Ovary (tissue), 9 donors: ENCODE measurements around the gene UBQLN1. TPM values are rescaled to one million over a fixed set of nuclear protein-coding genes. Genes with fewer than 3 reads are reported as not detected.
A peak's percentile ranks its signal among the peaks of the same experiment; 100 is the strongest.

Experiments used
- DNase-seq, 5 donors: peaks; one replicate each; pipeline ENCODE4 v3.0.0-alpha.2; 2019 to 2020
- H3K27ac ChIP-seq, 2 donors: fragments of 200-600 bp; one replicate each; pipeline versions ENCODE4 v1.5.1 to v1.8.0; 2019 to 2022
- H3K27me3 ChIP-seq: fragments of 200-600 bp; one replicate; pipeline ENCODE4 v1.8.0; 2022
- H3K36me3 ChIP-seq: fragments of 200-600 bp; sonication (generic); one replicate; pipeline ENCODE4 v1.5.1; 2019
- H3K4me1 ChIP-seq: one replicate; pipeline ENCODE4 v1.8.1; 2013; ENCODE audit warnings: mild to moderate bottlenecking, moderate library complexity; ENCODE audit not compliant: insufficient read depth
- H3K4me3 ChIP-seq: fragments of 200-600 bp; sonication (generic); one replicate; pipeline ENCODE4 v1.5.1; 2017
- H3K9me3 ChIP-seq, 2 donors: fragments of 200-600 bp in 1 of 2; sonication (generic) in 1 of 2; one replicate each; pipeline versions ENCODE4 v1.5.1 to v1.8.1; 2013 to 2019; ENCODE audit warnings: mild to moderate bottlenecking in 1 of 2, moderate library complexity in 1 of 2
- CTCF ChIP-seq, 3 donors: fragments of 450-650 bp in 2 of 3; fragments of 200-600 bp in 1 of 3; IDR thresholded peaks; one replicate each; pipeline versions ENCODE4 v1.5.1 to v1.8.0; 2016 to 2022; ENCODE audit warnings: antibody characterized with exemption in 3 of 3, mild to moderate bottlenecking in 1 of 3
- EP300 ChIP-seq: sonication (generic); formaldehyde crosslinking; IDR thresholded peaks from one replicate; pipeline ENCODE4 v1.6.1; 2017; ENCODE audit warnings: antibody characterized with exemption
- POLR2A ChIP-seq: fragments of 450-650 bp; IDR thresholded peaks from one replicate; pipeline ENCODE4 v1.6.1; 2017; ENCODE audit warnings: antibody characterized with exemption, mild to moderate bottlenecking, moderate library complexity
- WGBS, 3 donors: extraction: QIAGEN DNeasy Blood & Tissue Kit in 1 of 3; methylation state at CpG; one replicate each; pipeline versions ENCODE4 v1.1.5 to v1.1.7; 2013 to 2017; 5-methylcytosine and 5-hydroxymethylcytosine counted together
- intact Hi-C, 4 donors: fragments of 100-400 bp; cut with DNase I; formaldehyde crosslinking; loops; one replicate each; pipeline versions ENCODE4 v1.11.0 to v1.15.1; 2022 to 2023
- polyA plus RNA-seq, 2 donors: library from polyadenylated mRNA; stranded (reverse); fragments of 200-250 nt in 1 of 2; fragments of 350-450 nt in 1 of 2; fragmentation: Illumina TruSeq in 1 of 2; extraction: RNeasy Lipid Tissue Mini Kit (QIAGEN cat#74804) in 1 of 2; gene quantifications; one replicate each; pipeline ENCODE4 v1.2.3, GENCODE V29; 2013 to 2014
- total RNA-seq, 7 donors: library from RNA; depleted of rRNA in 2 of 7; stranded (reverse); fragments of >200 nt in 2 of 7; fragmentation: NEBNext Ultra II Directional in 3 of 7; extraction: Animal tissue kit (Norgen Biotek cat#: 25700) in 3 of 7; gene quantifications; one replicate each; pipeline versions ENCODE4 v1.1.0 to v1.2.4, GENCODE V29; 2016 to 2023
- donor health status: DM: no; HTN: no; CAD: no; lungs with moderate emphysema.
- donor health status: DM: no; HTN: no; CAD: no.
- donor health status: Bipolar disorder and iron deficiency.
- donor health status: DM: yes; HTN: yes; CAD: no.
- donor health status: DM: no; HTN: no; CAD: no.
- donor health status: DM: yes; HTN: yes; CAD: no.

The UBQLN1 gene
- total and polyA plus RNA-seq, 9 donors, result 28.2 to 105 (median 82.3) TPM

GRCh38 chr9:83629433-83630104, 78.2 kb downstream of the UBQLN1 start:
- WGBS, 3 donors, result 88 to 91% (median 89%) methylated on average over 7 of the region's 7 CpGs
- DNase-seq, result no peak

GRCh38 chr9:83628540-83628939, 79.2 kb downstream of the UBQLN1 start:
- intact Hi-C loops, result no loop called here

More at GRCh38 chr9:83629433-83630104, 78.2 kb downstream of the UBQLN1 start:
- TF ChIP-seq CTCF (IDR thresholded peaks at IDR 0.05), result no peak
- no peaks in the 10 kb centered on the region for H3K27me3 ChIP-seq
- no peak overlapping the region for H3K27ac ChIP-seq
- no peaks in the 10 kb centered on the region for H3K9me3 ChIP-seq
- H3K36me3 ChIP-seq, result no peaks in the 10 kb centered on the region
- intact Hi-C loops, result no loop called here
- H3K4me3 ChIP-seq, result no peak overlapping the region
- H3K4me1 ChIP-seq, result no peaks in the 10 kb centered on the region

GRCh38 chr9:83625178-83625577, 82.6 kb downstream of the UBQLN1 start:
- 89 to 96% (median 91%) methylated on average over 3 of the region's 3 CpGs for WGBS, 3 donors
- H3K27ac ChIP-seq, result no peak overlapping the region
- DNase-seq, result no peak
- no peaks in the 10 kb centered on the region for H3K9me3 ChIP-seq
- no peaks in the 10 kb centered on the region for H3K36me3 ChIP-seq
- intact Hi-C loops, result no loop called here
- no peak for TF ChIP-seq POLR2A
- TF ChIP-seq EP300, result no peak
- no peak for TF ChIP-seq CTCF (IDR thresholded peaks at IDR 0.05)
- no peak overlapping the region for H3K4me3 ChIP-seq
- no peaks in the 10 kb centered on the region for H3K27me3 ChIP-seq
- no peaks in the 10 kb centered on the region for H3K4me1 ChIP-seq

More at GRCh38 chr9:83628540-83628939, 79.2 kb downstream of the UBQLN1 start:
- no peak for TF ChIP-seq POLR2A
- no peak for TF ChIP-seq EP300
- no peak for TF ChIP-seq CTCF (IDR thresholded peaks at IDR 0.05)
- H3K36me3 ChIP-seq, result no peaks in the 10 kb centered on the region
- DNase-seq, result no peak
- H3K27me3 ChIP-seq, result no peaks in the 10 kb centered on the region
- H3K4me3 ChIP-seq, result no peak overlapping the region
- no peaks in the 10 kb centered on the region for H3K4me1 ChIP-seq
- no peak overlapping the region for H3K27ac ChIP-seq
- H3K9me3 ChIP-seq, result no peaks in the 10 kb centered on the region
- 96 to 97% (median 97%) methylated on average over 5 of the region's 5 CpGs for WGBS, 3 donors

GRCh38 chr9:83623679-83624076, 84.1 kb downstream of the UBQLN1 start:
- DNase-seq, result no peak
- H3K27ac ChIP-seq, result peak overlapping the region; percentile 43 to 89
- no peaks in the 10 kb centered on the region for H3K36me3 ChIP-seq
- H3K9me3 ChIP-seq, result no peaks in the 10 kb centered on the region
- H3K4me1 ChIP-seq, result no peaks in the 10 kb centered on the region
- H3K27me3 ChIP-seq, result no peaks in the 10 kb centered on the region
- peak overlapping the region; percentile 77 for H3K4me3 ChIP-seq
- WGBS, 3 donors, result 8 to 10% (median 9%) methylated on average over 5 of the region's 5 CpGs
- no peak for TF ChIP-seq CTCF (IDR thresholded peaks at IDR 0.05)
- TF ChIP-seq EP300, result no peak
- TF ChIP-seq POLR2A, result no peak
- intact Hi-C loops, result loop anchor here in 1 of 4 donors (5.0 kb wide), 1 partner anchor 289 kb away; no protein-coding TSS in a partner anchor
